GM21717 (cell line): ENCODE data around the gene PUM2.
"Not testable (repeated sequence)": the region's sequence is repeated elsewhere in the genome, so short reads cannot be mapped to it uniquely, and the experiment has no call there.

ENCODE experiments used
- ATAC-seq: cut with Tn5 transposase; IDR thresholded peaks from one replicate; pipeline ENCODE4 v1.9.1; 2021; ENCODE audit warnings: mild to moderate bottlenecking, moderate library complexity; ENCODE audit not compliant: unreplicated experiment

The PUM2 gene

DNA sequence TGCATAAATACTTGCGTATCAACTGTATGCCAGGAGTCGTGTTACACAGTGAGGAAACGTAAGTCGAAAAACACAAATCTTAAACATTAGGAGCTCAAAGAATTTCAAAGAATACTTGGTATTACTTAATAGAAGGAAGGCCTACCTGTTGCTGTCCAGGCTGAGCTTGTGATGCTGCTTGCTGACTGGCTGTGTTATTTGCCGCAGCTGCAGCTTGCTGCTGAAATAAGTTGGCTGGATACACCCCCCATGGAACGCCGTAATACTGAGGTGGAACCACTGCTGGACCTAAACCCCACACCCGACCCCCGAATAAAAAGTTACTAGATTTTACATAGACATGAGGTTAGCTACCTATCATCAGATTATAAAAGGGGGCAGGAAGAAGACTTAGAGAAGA, 56.4 kb downstream of the PUM2 start:
- no peak for ATAC-seq

DNA sequence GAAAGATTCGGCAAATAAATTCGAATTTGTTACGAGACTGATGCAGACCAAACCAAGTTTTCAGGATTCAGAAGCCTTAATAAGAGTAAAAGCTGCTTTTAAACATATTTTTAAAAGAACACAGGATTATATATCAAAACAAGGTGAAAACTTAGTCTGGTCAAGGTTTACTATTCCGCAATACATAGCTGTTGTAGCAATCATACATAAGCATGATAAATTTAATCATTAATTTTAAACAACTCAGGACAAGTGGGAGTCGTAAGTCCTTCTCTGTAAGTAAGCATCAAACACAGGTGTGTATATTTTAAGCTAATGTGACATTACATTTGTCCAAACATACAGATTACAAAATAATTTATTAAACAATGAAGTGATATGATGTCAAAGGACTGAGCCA, 57.7 kb downstream of the PUM2 start:
- ATAC-seq, result no peak

GRCh38 chr2:20291846-20292408, 58.7 kb downstream of the PUM2 start:
- no peak for ATAC-seq

- ATAC-seq, result no peak
Observed at GRCh38 chr2:20291106-20291564, 59.5 kb downstream of the PUM2 start.

GRCh38 chr2:20288642-20289340, 61.9 kb downstream of the PUM2 start:
- no peak for ATAC-seq

GRCh38 chr2:20282916-20283592, 67.6 kb downstream of the PUM2 start:
- ATAC-seq, result no peak

DNA sequence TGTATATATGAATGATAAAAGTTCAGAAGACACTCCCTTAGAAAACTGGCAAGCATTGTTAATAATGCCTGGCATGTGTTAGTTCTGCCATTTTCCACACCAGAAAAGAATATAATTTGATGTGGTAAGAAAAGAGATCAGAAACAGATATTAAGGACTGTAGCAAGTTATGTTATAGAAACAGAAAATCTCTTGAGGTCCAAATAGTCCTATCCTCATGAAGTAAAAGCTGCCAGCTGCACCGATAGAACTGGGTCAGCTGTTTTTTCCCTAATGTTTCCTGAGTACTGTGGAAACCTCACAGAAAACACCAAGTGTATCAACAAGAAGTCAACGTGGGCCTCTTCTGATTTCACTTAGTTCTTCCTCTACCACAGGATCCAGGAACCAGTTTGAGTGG, 68.8 kb downstream of the PUM2 start:
- ATAC-seq, result no peak

GRCh38 chr2:20273042-20273441, 77.6 kb downstream of the PUM2 start:
- no peak for ATAC-seq

GRCh38 chr2:20268317-20268716, 82.3 kb downstream of the PUM2 start:
- not testable (repeated sequence) for ATAC-seq

DNA sequence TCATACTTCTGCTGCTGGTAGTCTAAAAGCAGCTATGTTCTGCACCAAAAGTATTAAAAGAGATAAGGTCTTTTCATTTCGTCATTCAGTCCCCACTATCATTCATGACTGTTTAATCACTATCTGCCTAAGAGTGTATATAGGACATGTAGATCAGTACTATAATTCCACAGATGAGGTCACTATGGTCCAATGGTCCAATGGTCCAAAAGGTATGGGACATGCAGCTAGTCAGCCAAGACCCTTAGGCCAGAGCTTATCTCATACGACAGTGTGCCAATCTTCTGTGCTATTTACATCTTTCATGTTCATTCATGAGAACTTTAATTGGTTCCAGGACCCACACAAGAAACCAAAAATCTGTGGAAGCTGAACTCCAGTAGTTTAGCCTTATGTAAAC, 83.1 kb downstream of the PUM2 start:
- ATAC-seq, result no peak

DNA sequence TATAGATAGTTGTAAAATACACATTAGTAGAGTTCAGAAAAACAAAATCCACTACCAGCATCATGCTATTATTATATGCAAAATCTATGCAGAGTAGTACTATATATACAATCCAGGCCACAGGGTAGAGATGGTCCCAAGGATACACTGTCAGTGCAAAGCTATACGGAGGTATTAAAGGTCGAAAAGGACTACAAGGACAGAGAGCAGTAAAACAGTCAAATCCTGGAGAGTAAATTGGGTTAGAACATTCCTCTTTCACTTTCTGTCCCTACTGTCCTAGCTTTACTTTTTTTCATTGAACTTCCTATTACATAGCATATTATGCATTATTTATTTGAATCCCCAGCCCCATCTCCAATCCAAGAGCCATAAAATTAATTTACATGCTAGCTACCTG, 86.0 kb downstream of the PUM2 start:
- ATAC-seq, result no peak

DNA sequence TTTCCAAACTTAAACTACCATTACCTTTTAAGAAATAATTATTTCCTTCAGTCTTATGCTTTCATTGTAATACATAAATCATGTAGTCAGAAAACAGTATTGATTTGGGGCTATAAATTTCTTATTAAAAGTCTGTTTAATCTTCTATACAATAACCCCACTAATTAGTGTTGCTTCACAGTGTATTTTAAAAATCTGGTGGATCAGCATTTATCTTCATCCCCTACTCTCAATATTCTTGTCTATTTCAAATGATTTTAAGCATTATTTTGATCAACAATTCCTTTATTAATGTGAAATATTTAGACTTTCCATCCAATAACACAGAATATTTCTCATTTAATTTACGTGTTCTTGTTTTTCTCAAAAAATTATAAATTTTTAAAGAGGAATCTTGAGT, 93.2 kb downstream of the PUM2 start:
- no peak for ATAC-seq

DNA sequence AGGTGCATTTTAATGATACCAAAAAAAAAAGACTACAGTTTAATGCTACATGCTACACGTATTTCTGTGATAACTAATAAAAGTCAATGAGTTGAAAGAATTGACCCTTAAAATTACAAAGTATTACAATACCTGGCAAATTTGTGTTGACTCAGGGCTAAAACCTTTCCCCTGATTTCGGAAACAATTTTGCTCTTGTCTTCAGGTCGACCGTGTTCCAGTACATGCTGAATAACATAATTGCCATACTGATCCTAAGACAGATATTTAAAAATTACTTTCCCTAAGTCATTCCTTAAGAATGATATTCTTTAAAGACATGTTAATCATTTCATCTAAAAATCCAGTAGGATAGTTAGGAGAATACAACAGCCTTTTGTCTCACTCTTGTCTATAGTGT, 95.9 kb downstream of the PUM2 start:
- ATAC-seq, result no peak

- ATAC-seq, result no peak
Observed at GRCh38 chr2:20250436-20250835, 100.2 kb downstream of the PUM2 start.

- no peak for ATAC-seq
Observed at GRCh38 chr2:20249170-20249569, 101.5 kb downstream of the PUM2 start.

DNA sequence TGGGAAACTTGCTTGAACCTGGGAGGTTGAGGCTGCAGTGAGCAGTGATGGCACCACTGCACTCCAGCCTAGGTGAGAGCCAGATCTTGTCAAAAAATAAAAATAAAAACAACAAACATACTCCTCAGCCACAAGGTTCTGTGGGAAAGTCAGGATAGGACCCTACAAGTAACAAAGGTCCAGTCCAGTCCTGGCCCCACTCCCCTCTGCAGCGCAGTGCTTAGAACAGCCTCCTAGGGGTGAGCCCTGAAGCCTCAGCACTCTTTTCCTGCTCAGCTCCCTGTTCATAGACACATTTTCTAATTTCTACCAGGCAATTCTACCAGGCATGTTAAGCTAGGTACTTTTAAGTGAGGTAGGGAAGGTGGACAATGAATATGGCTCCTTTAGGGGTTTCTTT, 103.6 kb downstream of the PUM2 start:
- no peak for ATAC-seq

DNA sequence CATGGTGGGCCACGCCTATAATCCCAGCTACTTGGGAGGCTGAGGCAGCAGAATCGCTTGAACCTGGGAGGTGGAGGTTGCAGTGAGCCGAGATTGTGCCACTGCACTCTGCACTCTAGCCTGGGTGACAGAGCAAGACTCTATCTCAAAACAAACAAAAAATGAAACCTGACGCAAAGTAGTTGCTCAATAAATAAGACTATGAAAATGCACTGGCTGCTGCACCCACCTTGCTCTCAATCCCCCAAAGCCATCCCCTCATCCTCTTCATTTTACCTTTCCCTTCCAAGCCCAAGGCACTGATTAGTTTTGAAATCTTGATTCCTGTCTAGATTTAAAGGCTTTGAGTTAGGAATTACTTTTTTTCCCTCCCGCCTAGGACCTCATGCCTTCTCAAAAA, 107.0 kb downstream of the PUM2 start:
- not testable (repeated sequence) for ATAC-seq

- ATAC-seq, result no peak
Observed at GRCh38 chr2:20242727-20243377, 107.8 kb downstream of the PUM2 start.

- ATAC-seq, result no peak
Observed at GRCh38 chr2:20241973-20242726, 108.5 kb downstream of the PUM2 start.

DNA sequence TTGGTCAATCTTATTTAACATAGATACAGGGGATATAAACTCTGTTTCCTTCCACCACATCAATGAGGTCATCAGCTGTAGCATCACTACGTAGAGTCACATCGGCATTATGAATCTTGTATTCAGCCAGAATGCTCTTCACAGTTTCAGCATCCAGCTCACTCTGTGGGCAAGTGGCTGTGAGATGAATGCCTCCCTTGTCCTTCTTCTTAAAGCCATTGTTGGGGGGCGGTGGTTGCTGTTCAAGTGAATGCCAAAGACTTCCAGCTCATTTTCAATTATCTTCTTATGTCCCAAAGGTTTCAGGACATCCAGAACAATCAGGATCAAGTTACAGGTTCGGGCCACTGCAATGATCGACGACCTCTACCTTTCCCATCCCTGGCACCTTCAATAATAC, 110.4 kb downstream of the PUM2 start:
- ATAC-seq, result not testable (repeated sequence)

- no peak for ATAC-seq
Observed at GRCh38 chr2:20236496-20236895, 114.1 kb downstream of the PUM2 start.
